Kidney epithelial cell (primary cell): ENCODE measurements around the gene ACKR3. TPM values are rescaled to one million over a fixed set of nuclear protein-coding genes. Genes with fewer than 3 reads are reported as not detected.

Experiments used
- DNase-seq: peaks from one replicate; pipeline ENCODE4 v3.0.0-alpha.2; 2010; ENCODE audit warnings: low read depth
- H3K27me3 ChIP-seq: 2 replicates; pipeline ENCODE4 v1.6.0; 2011; ENCODE audit warnings: low read length; ENCODE audit not compliant: control insufficient read depth, insufficient read depth
- H3K36me3 ChIP-seq: 2 replicates; pipeline ENCODE4 v1.5.1; 2011; ENCODE audit warnings: low read length; ENCODE audit not compliant: control insufficient read depth, insufficient read depth
- H3K4me3 ChIP-seq: 2 replicates; pipeline ENCODE4 v1.5.1; 2011; ENCODE audit warnings: low read depth, mild to moderate bottlenecking, control low read depth, low read length
- total RNA-seq: library from RNA; depleted of rRNA; stranded (reverse); fragments of >200 nt; gene quantifications from 2 replicates; pipeline ENCODE4 v1.2.3, GENCODE V29; 2015
- TF ChIP-seq, protein P1 (sequence below): IDR thresholded peaks from 2 replicates; pipeline ENCODE4 v1.5.1; 2011; ENCODE audit warnings: mild to moderate bottlenecking, moderate library complexity, low read length, control low read depth, inconsistent platforms; ENCODE audit not compliant: insufficient read depth, poor library complexity, severe bottlenecking

The ACKR3 gene
- total RNA-seq, 1 donor from 2014 or later, result 1.2 TPM

DNA sequence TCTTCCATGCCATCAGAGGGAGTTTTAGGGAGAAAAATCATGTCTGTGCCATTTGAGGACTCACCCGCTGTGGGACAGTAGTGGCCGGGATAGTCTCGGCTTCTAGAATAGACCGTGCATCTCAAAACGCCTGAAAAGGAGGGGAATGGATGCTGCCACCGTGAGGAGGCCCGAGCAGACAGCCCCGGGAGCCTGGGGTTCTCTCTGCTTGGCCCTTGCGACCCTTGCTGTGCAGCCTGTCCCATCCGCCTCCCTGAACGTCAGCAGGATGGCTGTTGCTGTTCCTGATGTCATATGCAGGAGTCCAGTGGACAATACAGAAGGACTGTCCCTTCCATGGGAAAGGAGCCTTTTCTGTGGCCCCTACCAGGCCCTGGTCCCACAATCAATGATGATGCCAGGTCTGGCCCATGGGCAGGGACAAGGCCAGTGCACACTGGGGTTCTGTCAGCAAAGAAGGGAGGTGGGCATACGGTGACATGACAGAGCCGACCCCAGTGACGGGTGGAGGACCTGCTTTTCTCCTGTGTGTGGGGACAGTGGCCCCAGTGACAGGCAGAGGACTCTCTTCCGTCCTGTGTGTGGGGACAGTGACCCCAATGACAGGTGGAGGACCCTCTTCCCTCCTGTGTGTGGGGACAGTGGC is 58.8 kb downstream of the ACKR3 start:
- no peak overlapping the region for H3K4me3 ChIP-seq
- no peak for DNase-seq
- H3K36me3 ChIP-seq, result no peaks in the 10 kb centered on the region
- TF ChIP-seq, protein P1, sequence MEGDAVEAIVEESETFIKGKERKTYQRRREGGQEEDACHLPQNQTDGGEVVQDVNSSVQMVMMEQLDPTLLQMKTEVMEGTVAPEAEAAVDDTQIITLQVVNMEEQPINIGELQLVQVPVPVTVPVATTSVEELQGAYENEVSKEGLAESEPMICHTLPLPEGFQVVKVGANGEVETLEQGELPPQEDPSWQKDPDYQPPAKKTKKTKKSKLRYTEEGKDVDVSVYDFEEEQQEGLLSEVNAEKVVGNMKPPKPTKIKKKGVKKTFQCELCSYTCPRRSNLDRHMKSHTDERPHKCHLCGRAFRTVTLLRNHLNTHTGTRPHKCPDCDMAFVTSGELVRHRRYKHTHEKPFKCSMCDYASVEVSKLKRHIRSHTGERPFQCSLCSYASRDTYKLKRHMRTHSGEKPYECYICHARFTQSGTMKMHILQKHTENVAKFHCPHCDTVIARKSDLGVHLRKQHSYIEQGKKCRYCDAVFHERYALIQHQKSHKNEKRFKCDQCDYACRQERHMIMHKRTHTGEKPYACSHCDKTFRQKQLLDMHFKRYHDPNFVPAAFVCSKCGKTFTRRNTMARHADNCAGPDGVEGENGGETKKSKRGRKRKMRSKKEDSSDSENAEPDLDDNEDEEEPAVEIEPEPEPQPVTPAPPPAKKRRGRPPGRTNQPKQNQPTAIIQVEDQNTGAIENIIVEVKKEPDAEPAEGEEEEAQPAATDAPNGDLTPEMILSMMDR, result no peak
- peaks cover 8% of the 10 kb centered on the region for H3K27me3 ChIP-seq

DNA sequence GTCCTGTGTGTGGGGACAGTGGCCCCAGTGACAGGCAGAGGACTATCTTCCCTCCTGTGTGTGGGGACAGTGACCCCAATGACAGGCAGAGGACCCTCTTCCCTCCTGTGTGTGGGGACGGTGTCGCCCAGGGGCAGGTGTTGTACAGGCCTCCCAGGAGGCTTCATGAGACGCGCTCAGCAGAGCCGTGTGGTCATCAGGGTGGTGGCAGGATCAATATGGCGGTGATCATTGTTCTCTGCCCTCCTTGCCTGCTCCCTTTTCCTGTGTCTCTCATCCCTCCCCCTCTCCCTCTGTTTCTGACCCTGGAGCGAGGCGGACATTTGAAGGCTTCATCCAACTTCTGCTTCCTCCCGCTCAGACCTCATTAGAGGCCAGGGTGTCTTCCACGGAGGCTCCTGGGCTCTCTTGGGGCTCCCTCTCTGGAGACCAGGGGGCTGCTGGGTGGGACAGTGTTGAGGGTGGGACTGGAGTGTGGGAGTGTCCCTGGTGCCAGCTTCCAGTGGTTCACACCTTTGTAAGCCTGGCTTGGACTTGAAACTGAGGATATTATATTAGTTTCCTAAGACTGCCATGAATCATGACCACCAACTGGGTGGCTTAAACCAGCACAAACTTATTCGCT is 59.5 kb downstream of the ACKR3 start:
- Histone ChIP-seq H3K27me3 (peaks cover 12% of the 10 kb centered on the region), H3K36me3 (no peaks in the 10 kb centered on the region), H3K4me3 (no peak overlapping the region)
- no peak for DNase-seq
- TF ChIP-seq, protein P1, result no peak

DNA sequence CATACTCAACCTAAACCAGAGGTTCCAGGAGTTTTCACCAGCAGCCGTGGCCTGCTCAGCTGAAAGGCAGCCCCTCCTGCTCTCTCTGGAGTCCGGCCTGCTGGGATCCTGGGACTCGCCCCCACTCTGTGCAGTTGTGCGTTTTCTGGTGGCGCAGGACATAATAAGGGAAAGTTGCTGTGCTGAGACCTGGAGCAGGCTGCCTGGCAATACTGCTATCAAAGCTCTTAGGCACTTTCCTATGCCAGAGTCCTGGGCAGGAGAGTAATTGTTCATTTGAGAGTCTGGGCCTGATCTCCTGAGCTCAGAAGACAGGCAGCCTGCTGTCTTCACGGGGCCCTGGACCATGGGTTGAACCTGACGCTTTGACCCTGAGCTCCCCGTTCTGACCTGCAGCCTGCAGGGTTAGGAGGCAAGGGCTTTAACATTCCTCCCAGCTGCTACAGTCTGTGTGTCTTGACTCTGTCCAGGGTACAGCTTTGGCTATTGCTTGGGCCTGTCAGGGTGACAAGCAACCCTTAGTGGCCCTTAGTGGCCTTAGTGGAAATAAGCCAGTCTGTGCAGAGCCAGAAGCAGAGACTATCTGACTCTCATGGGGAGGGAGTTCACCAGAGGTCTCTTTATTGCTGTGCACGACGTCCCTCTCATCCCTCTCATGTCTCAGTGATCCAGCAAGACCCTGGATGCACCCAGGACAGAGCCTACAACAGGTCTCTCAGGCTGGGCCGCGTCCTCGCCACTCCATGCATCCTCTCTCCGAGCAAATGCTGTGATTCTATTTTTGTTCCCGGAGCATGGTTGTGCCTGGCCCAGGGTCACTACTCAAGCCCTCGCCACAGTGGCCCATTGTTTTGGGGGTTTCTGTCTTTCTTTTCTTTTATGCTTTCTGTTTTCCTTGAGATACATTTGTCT is 60.6 kb downstream of the ACKR3 start:
- no peak for DNase-seq

DNA sequence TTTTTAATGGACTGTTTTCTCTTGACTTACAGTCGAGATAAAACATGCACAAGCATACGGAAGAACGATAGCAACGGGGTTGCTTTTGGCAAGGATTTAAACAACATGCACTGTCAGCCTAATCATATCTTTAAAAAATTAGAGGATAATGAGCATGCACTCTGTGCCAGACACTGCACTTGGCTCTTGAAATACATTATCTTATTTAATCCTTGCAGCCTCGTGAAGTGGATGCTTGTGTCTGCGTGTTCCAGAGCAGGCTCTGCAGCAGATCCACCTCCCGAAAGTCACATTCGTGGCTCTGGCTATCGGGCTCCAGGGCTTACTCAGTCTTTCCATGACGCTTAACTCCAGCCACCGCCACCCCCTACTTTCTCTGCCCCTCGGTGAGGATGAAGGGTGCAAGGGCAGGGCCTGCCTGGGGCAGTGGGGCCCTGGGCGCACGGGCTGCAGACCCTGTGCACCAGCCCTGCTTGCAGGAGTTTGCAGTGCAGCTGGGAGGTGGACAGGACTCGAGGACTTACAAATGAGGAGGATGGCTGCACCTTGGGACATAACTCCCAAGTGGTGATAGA is 61.7 kb downstream of the ACKR3 start:
- TF ChIP-seq, protein P1, result no peak
- H3K27me3 ChIP-seq, result peaks cover 12% of the 10 kb centered on the region
- no peaks in the 10 kb centered on the region for H3K36me3 ChIP-seq
- DNase-seq, result no peak
- no peak overlapping the region for H3K4me3 ChIP-seq

More for the DNA sequence above, 60.6 kb downstream of the ACKR3 start:
- H3K4me3 ChIP-seq, result no peak overlapping the region
- peaks cover 12% of the 10 kb centered on the region for H3K27me3 ChIP-seq
- TF ChIP-seq, protein P1, result no peak
- H3K36me3 ChIP-seq, result no peaks in the 10 kb centered on the region

DNA sequence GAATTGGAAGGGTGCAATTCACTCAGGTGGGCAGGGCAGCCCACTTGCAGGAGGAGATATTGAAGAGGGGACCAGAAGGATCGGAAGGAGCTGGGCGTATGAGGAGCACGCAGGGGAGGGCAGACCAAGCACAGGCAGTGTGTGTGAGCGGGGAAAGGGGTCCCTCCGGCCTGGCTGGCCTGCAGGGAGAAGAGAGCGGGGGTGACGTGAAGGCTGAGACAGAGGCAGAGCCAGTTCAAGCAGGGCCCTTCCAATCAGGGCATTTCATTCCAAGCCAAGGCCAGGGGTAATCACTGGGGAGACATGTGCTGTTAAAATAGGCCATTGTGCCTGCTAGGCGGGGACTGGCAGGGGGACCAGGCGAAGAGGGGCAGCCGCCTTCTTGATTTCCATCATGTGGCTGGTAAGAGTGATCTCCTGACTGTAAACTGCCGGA is 62.2 kb downstream of the ACKR3 start:
- Histone ChIP-seq H3K27me3 (peaks cover 12% of the 10 kb centered on the region), H3K36me3 (no peaks in the 10 kb centered on the region), H3K4me3 (no peak overlapping the region)
- no peak for DNase-seq
- TF ChIP-seq, protein P1, result no peak
